ENCODE results near the gene MSI2.

Gene MSI2

DNA sequence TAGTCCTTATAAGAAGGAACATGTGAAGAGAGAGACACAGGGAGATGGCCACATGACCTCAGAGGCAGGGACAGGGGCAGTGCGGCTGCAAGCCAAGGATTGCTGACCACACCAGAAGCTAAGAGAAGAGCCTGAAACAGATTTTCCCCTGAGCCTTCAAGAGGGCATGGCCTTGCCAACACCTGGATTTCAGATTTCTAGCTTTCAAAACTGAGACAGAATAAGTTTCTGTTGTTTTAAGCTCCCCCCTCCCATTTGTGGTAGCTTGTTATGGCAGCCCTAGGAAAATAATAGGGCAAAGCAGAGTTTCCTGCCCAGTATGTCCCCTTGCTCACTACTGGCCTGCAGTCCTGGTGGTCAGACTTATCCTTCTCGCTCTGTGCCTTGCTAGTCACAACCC is 284.3 kb downstream of the MSI2 start:
- Histone ChIP-seq H3K36me3 (ENCODE audit: insufficient read depth, low read length) (peaks cover 53% of the 10 kb centered on the region), H3K4me1 (ENCODE audit: insufficient read depth, low read length, poor library complexity, severe bottlenecking) (peaks cover 16% of the 10 kb centered on the region), H3K9ac (ENCODE audit: low read depth, low read length, poor library complexity, severe bottlenecking) (no peak overlapping the region)

DNA sequence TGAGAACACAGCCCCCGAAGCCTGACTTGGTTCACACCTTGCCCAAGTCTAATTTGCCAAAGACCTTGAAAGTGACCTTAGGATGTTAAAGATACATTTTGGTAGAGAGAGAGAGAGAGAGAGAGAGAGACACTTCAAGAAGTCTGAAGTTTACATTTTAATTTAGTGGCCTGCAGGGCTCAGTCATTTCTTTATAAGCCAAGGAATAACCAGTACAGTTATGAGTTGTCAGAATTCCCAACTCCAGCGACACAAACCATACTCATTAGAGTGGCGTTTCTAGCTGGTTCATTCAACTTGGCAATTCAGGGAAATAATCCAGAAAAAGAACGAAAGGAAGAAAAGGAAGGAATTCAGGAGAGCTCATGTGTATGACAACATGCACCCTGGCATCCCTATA is 284.7 kb downstream of the MSI2 start:
- H3K9me3 ChIP-seq (ENCODE audit: insufficient read depth, low read depth, low read length) = no peaks in the 10 kb centered on the region
- no peak overlapping the region for H2AFZ ChIP-seq (ENCODE audit: low read length)
- no peaks in the 10 kb centered on the region for H3K27me3 ChIP-seq (ENCODE audit: insufficient read depth, low read length, poor library complexity, severe bottlenecking)
- no peak for TF ChIP-seq EZH2phosphoT487 (IDR thresholded peaks at IDR 0.05; ENCODE audit: borderline replicate concordance)
- TF ChIP-seq, protein P1, sequence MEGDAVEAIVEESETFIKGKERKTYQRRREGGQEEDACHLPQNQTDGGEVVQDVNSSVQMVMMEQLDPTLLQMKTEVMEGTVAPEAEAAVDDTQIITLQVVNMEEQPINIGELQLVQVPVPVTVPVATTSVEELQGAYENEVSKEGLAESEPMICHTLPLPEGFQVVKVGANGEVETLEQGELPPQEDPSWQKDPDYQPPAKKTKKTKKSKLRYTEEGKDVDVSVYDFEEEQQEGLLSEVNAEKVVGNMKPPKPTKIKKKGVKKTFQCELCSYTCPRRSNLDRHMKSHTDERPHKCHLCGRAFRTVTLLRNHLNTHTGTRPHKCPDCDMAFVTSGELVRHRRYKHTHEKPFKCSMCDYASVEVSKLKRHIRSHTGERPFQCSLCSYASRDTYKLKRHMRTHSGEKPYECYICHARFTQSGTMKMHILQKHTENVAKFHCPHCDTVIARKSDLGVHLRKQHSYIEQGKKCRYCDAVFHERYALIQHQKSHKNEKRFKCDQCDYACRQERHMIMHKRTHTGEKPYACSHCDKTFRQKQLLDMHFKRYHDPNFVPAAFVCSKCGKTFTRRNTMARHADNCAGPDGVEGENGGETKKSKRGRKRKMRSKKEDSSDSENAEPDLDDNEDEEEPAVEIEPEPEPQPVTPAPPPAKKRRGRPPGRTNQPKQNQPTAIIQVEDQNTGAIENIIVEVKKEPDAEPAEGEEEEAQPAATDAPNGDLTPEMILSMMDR (conservative IDR thresholded peaks at IDR 0.05; ENCODE audit: low read length) = no peak
- no peak overlapping the region for H3K4me2 ChIP-seq (ENCODE audit: low read depth, low read length, poor library complexity, severe bottlenecking)
- H3K4me3 ChIP-seq (ENCODE audit: low read length, poor library complexity, severe bottlenecking) = no peak overlapping the region
- H3K9ac ChIP-seq (ENCODE audit: low read depth, low read length, poor library complexity, severe bottlenecking) = no peak overlapping the region
- peaks cover 41% of the 10 kb centered on the region for H4K20me1 ChIP-seq (ENCODE audit: insufficient read depth, low read length, poor library complexity, severe bottlenecking)
- H3K9me2 ChIP-seq (replicated peaks; ENCODE audit: low read depth, low read length) = no peaks in the 10 kb centered on the region
- peaks cover 50% of the 10 kb centered on the region for H3K36me3 ChIP-seq (ENCODE audit: insufficient read depth, low read length)
- H3K79me2 ChIP-seq (ENCODE audit: insufficient read depth, low read length) = peaks cover 87% of the 10 kb centered on the region
- no peaks in the 10 kb centered on the region for H3F3A ChIP-seq (ENCODE audit: low read depth)
- peaks cover 16% of the 10 kb centered on the region for H3K4me1 ChIP-seq (ENCODE audit: insufficient read depth, low read length, poor library complexity, severe bottlenecking)

More for the DNA sequence above, 284.3 kb downstream of the MSI2 start:
- Histone ChIP-seq H3K4me3 (ENCODE audit: low read length, poor library complexity, severe bottlenecking) (no peak overlapping the region), H3K9me2 (replicated peaks; ENCODE audit: low read depth, low read length) (no peaks in the 10 kb centered on the region), H3K27me3 (ENCODE audit: insufficient read depth, low read length, poor library complexity, severe bottlenecking) (no peaks in the 10 kb centered on the region), H3K9me3 (ENCODE audit: insufficient read depth, low read depth, low read length) (no peaks in the 10 kb centered on the region), H3F3A (ENCODE audit: low read depth) (no peaks in the 10 kb centered on the region), H3K79me2 (ENCODE audit: insufficient read depth, low read length) (peaks cover 87% of the 10 kb centered on the region), H2AFZ (ENCODE audit: low read length) (no peak overlapping the region), H3K4me2 (ENCODE audit: low read depth, low read length, poor library complexity, severe bottlenecking) (no peak overlapping the region), H4K20me1 (ENCODE audit: insufficient read depth, low read length, poor library complexity, severe bottlenecking) (peaks cover 37% of the 10 kb centered on the region)
- TF ChIP-seq EZH2phosphoT487 (IDR thresholded peaks at IDR 0.05; ENCODE audit: borderline replicate concordance) = no peak
- TF ChIP-seq, protein P1 (conservative IDR thresholded peaks at IDR 0.05; ENCODE audit: low read length) = no peak

DNA sequence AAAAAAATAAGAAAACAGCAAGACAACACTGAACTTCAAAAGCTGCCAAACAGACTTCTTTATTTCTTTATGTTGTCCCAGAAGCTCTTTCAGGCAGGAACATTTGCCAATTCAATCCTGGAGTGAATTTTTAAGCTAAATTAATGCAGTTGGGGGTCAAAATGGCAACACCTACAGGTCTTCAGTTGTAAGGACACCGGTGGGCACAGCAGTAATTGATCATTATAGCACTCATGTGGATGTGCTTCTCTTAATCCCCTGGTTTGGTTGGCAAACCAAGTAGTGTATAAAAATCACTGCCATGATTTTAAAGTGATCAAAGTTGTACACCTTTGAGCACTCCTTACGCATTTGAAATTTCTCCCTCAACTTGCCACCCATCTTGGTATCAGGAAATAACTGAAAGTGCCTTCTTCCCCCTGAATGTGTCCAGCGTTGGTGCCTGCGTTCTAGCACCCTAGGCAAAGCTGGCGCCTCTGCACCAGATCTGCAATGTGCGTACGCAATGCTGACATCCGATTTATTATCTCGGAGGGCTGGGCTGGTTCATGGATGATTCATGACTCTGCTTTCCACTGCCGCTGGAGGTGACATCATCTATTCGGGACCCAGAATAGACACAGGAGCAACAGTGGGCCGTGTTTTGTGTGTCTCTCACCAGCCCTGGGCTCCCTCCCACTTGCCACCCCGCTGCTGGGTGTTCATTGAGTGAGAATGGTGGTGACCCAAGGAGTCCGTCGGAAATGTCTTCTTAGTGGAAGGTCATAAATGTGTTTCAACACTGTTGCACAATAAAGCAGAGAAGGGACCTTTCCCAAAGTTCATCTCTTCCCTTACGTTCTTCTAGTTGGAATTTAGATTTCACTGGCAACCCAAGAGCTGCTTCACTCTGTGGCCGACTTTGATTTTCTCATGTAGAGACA is 285.4 kb downstream of the MSI2 start:
- Histone ChIP-seq H3K4me1 (ENCODE audit: insufficient read depth, low read length, poor library complexity, severe bottlenecking) (peaks cover 16% of the 10 kb centered on the region), H3F3A (ENCODE audit: low read depth) (no peaks in the 10 kb centered on the region), H3K4me3 (ENCODE audit: low read length, poor library complexity, severe bottlenecking) (no peak overlapping the region), H3K36me3 (ENCODE audit: insufficient read depth, low read length) (peaks cover 49% of the 10 kb centered on the region), H3K4me2 (ENCODE audit: low read depth, low read length, poor library complexity, severe bottlenecking) (no peak overlapping the region), H2AFZ (ENCODE audit: low read length) (no peak overlapping the region), H3K79me2 (ENCODE audit: insufficient read depth, low read length) (peaks cover 88% of the 10 kb centered on the region), H3K27me3 (ENCODE audit: insufficient read depth, low read length, poor library complexity, severe bottlenecking) (no peaks in the 10 kb centered on the region), H4K20me1 (ENCODE audit: insufficient read depth, low read length, poor library complexity, severe bottlenecking) (peaks cover 44% of the 10 kb centered on the region), H3K9me2 (replicated peaks; ENCODE audit: low read depth, low read length) (no peaks in the 10 kb centered on the region), H3K9me3 (ENCODE audit: insufficient read depth, low read depth, low read length) (no peaks in the 10 kb centered on the region), H3K9ac (ENCODE audit: low read depth, low read length, poor library complexity, severe bottlenecking) (no peak overlapping the region)
- TF ChIP-seq, protein P1 (conservative IDR thresholded peaks at IDR 0.05; ENCODE audit: low read length) = peak; percentile 34
- no peak for TF ChIP-seq EZH2phosphoT487 (IDR thresholded peaks at IDR 0.05; ENCODE audit: borderline replicate concordance)
